SK-N-SH (cell line): Measurements from ENCODE around the gene NAPG. TPM values are rescaled to one million over a fixed set of nuclear protein-coding genes. Genes with fewer than 3 reads are reported as not detected.

Source experiments
- CTCF ChIA-PET: fragments of 300-600, 350-600 bp; formaldehyde crosslinking; extraction: SDS; loops from one replicate; lab custom pipeline; 2021; lab: Yijun Ruan, JAX
- POLR2A ChIA-PET: fragments of 350-600 bp; sonication (Branson Sonifier 250); formaldehyde crosslinking; extraction: SDS; loops from one replicate; lab custom pipeline; 2020; ENCODE audit warnings: antibody characterized with exemption, inconsistent platforms; lab: Yijun Ruan, JAX
- DNase-seq: peaks from one replicate; pipeline ENCODE4 v3.0.0; 2012
- H2AFZ ChIP-seq: fragments of 200-600 bp; sonication (generic); 2 replicates; pipeline ENCODE4 v1.8.1; 2016; ENCODE audit warnings: antibody characterized with exemption, mild to moderate bottlenecking, low read depth
- H3F3A ChIP-seq: fragments of 200-600 bp; sonication (generic); replicated peaks from 2 replicates; pipeline ENCODE3; 2016; ENCODE audit warnings: antibody characterized with exemption, mild to moderate bottlenecking; ENCODE audit not compliant: insufficient read depth
- H3K27ac ChIP-seq, 2 experiments: fragments of 200-500 bp in 1 of 2; fragments of 200-600 bp in 1 of 2; sonication (Bioruptor generic) in 1 of 2; sonication (generic), shearing (Covaris generic) in 1 of 2; 2 replicates each; pipeline versions ENCODE4 v1.5.1 to v1.6.1; 2014 to 2016; ENCODE audit warnings: low read depth in 2 of 2, inconsistent platforms in 1 of 2, low read length in 1 of 2, mild to moderate bottlenecking in 1 of 2, mixed read lengths in 1 of 2
- H3K27me3 ChIP-seq: fragments of 200-600 bp; sonication (generic), shearing (Covaris generic); 2 replicates; pipeline ENCODE4 v1.6.1; 2016; ENCODE audit warnings: mixed run types; ENCODE audit not compliant: insufficient read depth
- H3K36me3 ChIP-seq, 2 experiments: fragments of 200-500 bp in 1 of 2; fragments of 200-600 bp in 1 of 2; sonication (Bioruptor generic) in 1 of 2; sonication (generic) in 1 of 2; replicated peaks in 1 of 2; 2 replicates each; pipeline versions ENCODE3 to v1.5.1; 2014 to 2016; ENCODE audit warnings: low read length in 1 of 2, mild to moderate bottlenecking in 1 of 2; ENCODE audit not compliant: insufficient read depth in 2 of 2, control insufficient read depth in 1 of 2
- H3K4me1 ChIP-seq, 2 experiments: fragments of 200-500 bp in 1 of 2; fragments of 200-600 bp in 1 of 2; sonication (Bioruptor generic) in 1 of 2; sonication (generic), shearing (Covaris generic) in 1 of 2; 2 replicates each; pipeline versions ENCODE4 v1.5.1 to v1.6.1; 2014 to 2016; ENCODE audit warnings: low read depth in 1 of 2, low read length in 1 of 2, mixed run types in 1 of 2; ENCODE audit not compliant: insufficient read depth in 2 of 2, control insufficient read depth in 1 of 2
- H3K4me2 ChIP-seq: fragments of 200-600 bp; sonication (generic), shearing (Covaris generic); 2 replicates; pipeline ENCODE4 v1.6.1; 2017; ENCODE audit warnings: mixed run types
- H3K4me3 ChIP-seq, 2 experiments: fragments of 200-500 bp in 1 of 2; fragments of 200-600 bp in 1 of 2; sonication (Bioruptor generic) in 1 of 2; sonication (generic), shearing (Covaris generic) in 1 of 2; 2 replicates each; pipeline versions ENCODE4 v1.5.1 to v1.8.1; 2014 to 2016; ENCODE audit warnings: low read depth in 2 of 2, inconsistent platforms in 1 of 2, low read length in 1 of 2, mild to moderate bottlenecking in 1 of 2, mixed read lengths in 1 of 2, moderate library complexity in 1 of 2
- H3K79me2 ChIP-seq: fragments of 200-600 bp; sonication (generic); 2 replicates; pipeline ENCODE4 v1.8.1; 2017; ENCODE audit warnings: mild to moderate bottlenecking; ENCODE audit not compliant: insufficient read depth
- H3K9ac ChIP-seq: fragments of 200-600 bp; sonication (generic); 2 replicates; pipeline ENCODE4 v1.6.1; 2017; ENCODE audit warnings: mixed run types
- H3K9me2 ChIP-seq: fragments of 200-600 bp; sonication (generic); 2 replicates; pipeline ENCODE4 v1.6.1; 2017; ENCODE audit warnings: mixed run types
- H3K9me3 ChIP-seq: fragments of 200-600 bp; sonication (generic); 2 replicates; pipeline ENCODE4 v1.6.1; 2017; ENCODE audit warnings: mixed run types, mild to moderate bottlenecking, moderate library complexity
- H4K20me1 ChIP-seq: fragments of 200-600 bp; sonication (generic); 2 replicates; pipeline ENCODE4 v1.6.1; 2017; ENCODE audit warnings: mild to moderate bottlenecking, mixed run types; ENCODE audit not compliant: insufficient read depth
- ELF1 ChIP-seq: IDR thresholded peaks from 2 replicates; pipeline ENCODE4 v1.4.0; 2012
- EP300 ChIP-seq, 2 experiments: IDR thresholded peaks; 2 replicates each; pipeline versions ENCODE4 v1.4.0 to v1.6.1; 2012; ENCODE audit warnings: borderline replicate concordance in 1 of 2, low read depth in 1 of 2, low read length in 1 of 2
- EZH2phosphoT487 ChIP-seq: fragments of 200-600 bp; sonication (generic); IDR thresholded peaks from 2 replicates; pipeline ENCODE4 v1.6.1; 2017; ENCODE audit warnings: low read depth, mixed run types, mild to moderate bottlenecking, antibody characterized with exemption, moderate library complexity, borderline replicate concordance
- FOXJ3 ChIP-seq: sonication (generic); formaldehyde crosslinking; IDR thresholded peaks from 2 replicates; pipeline ENCODE4 v1.5.1; 2020; ENCODE audit warnings: mild to moderate bottlenecking, missing genetic modification reagents
- FOXM1 ChIP-seq: IDR thresholded peaks from 2 replicates; pipeline ENCODE4 v1.4.0; 2012; ENCODE audit warnings: low read depth, mild to moderate bottlenecking
- IRF3 ChIP-seq: fragments of 150-350 bp; IDR thresholded peaks from 2 replicates; pipeline ENCODE4 v1.6.1; 2016; ENCODE audit warnings: mild to moderate bottlenecking, low read depth, low read length
- MAX ChIP-seq: IDR thresholded peaks from 2 replicates; pipeline ENCODE4 v1.4.0; 2012; ENCODE audit warnings: low read depth
- MXI1 ChIP-seq: IDR thresholded peaks from 2 replicates; pipeline ENCODE4 v1.6.1; 2012; ENCODE audit warnings: mild to moderate bottlenecking, low read depth, low read length, improper control_type of control experiment
- NFIC ChIP-seq: IDR thresholded peaks from 2 replicates; pipeline ENCODE4 v1.4.0; 2012; ENCODE audit warnings: borderline replicate concordance
- REST ChIP-seq: IDR thresholded peaks from 2 replicates; pipeline ENCODE4 v1.6.1; 2012; ENCODE audit warnings: mild to moderate bottlenecking, low read depth, low read length, moderate library complexity
- RXRA ChIP-seq: IDR thresholded peaks from 2 replicates; pipeline ENCODE4 v1.4.0; 2012; ENCODE audit warnings: low read depth, mild to moderate bottlenecking, borderline replicate concordance
- SIN3A ChIP-seq: IDR thresholded peaks from 2 replicates; pipeline ENCODE4 v1.6.1; 2012; ENCODE audit warnings: low read depth, mild to moderate bottlenecking, low read length, moderate library complexity, borderline replicate concordance
- SMC3 ChIP-seq: IDR thresholded peaks from 2 replicates; pipeline ENCODE4 v1.6.1; 2012; ENCODE audit warnings: low read depth, low read length, improper control_type of control experiment
- TAF1 ChIP-seq: IDR thresholded peaks from 2 replicates; pipeline ENCODE4 v1.6.1; 2012; ENCODE audit warnings: low read depth, mild to moderate bottlenecking, low read length, moderate library complexity, borderline replicate concordance
- TCF12 ChIP-seq: IDR thresholded peaks from 2 replicates; pipeline ENCODE4 v1.4.0; 2012
- YY1 ChIP-seq: IDR thresholded peaks from 2 replicates; pipeline ENCODE4 v1.4.0; 2012; ENCODE audit warnings: low read depth, mild to moderate bottlenecking
- ZBTB33 ChIP-seq: IDR thresholded peaks from 2 replicates; pipeline ENCODE4 v1.4.0; 2012; ENCODE audit warnings: low read depth, borderline replicate concordance
- WGBS: methylation state at CpG from one replicate; pipeline ENCODE4 v1.1.6; 2017; ENCODE audit warnings: low lambda C conversion rate; 5-methylcytosine and 5-hydroxymethylcytosine counted together
- polyA plus RNA-seq, 3 experiments: library from polyadenylated mRNA; depleted of rRNA; stranded (reverse); fragments of >200 nt; gene quantifications; 2 replicates each; pipeline ENCODE4 v1.2.3, GENCODE V29; 2012
- TF ChIP-seq, protein P1 (sequence below): fragments of 150-350 bp; IDR thresholded peaks from 2 replicates; pipeline ENCODE4 v1.6.1; 2017; ENCODE audit warnings: antibody characterized with exemption, low read length, low read depth, borderline replicate concordance

NAPG gene
- polyA plus RNA-seq, 1 of the 3 experiments (the other 2 are of a cell fraction), result 9.2 TPM

GRCh38 chr18:10528439-10528838 is 2.6 kb downstream of the NAPG start:
- peaks cover 44% of the 10 kb centered on the region for H4K20me1 ChIP-seq
- no peaks in the 10 kb centered on the region for H3K9me3 ChIP-seq
- H3F3A ChIP-seq, result peaks cover 5% of the 10 kb centered on the region
- no peak overlapping the region for H3K9ac ChIP-seq
- no peak for DNase-seq
- H3K27ac ChIP-seq, result no peak overlapping the region
- WGBS, result 93% methylated on average over 3 of the region's 3 CpGs
- CTCF ChIA-PET, result interaction anchor here (1.3 to 1.6 kb wide), 2 partner anchors 11 to 32 kb away, joined by 4 to 6 read pairs; no protein-coding TSS in a partner anchor
- no peaks in the 10 kb centered on the region for H3K27me3 ChIP-seq
- TF ChIP-seq EZH2phosphoT487, result no peak
- no peak for TF ChIP-seq YY1
- no peak for TF ChIP-seq FOXM1
- no peak for TF ChIP-seq EP300 (IDR thresholded peaks at IDR 0.05; ENCODE audit: borderline replicate concordance in 1 of 2, low read depth in 1 of 2, low read length in 1 of 2)
- no peak for TF ChIP-seq TCF12
- TF ChIP-seq, protein P1, sequence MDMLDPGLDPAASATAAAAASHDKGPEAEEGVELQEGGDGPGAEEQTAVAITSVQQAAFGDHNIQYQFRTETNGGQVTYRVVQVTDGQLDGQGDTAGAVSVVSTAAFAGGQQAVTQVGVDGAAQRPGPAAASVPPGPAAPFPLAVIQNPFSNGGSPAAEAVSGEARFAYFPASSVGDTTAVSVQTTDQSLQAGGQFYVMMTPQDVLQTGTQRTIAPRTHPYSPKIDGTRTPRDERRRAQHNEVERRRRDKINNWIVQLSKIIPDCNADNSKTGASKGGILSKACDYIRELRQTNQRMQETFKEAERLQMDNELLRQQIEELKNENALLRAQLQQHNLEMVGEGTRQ, result no peak
- TF ChIP-seq SMC3, result no peak
- no peak for TF ChIP-seq IRF3
- no peak for TF ChIP-seq SIN3A
- TF ChIP-seq RXRA, result no peak
- no peak for TF ChIP-seq REST
- TF ChIP-seq ELF1, result no peak
- TF ChIP-seq MAX, result no peak
- TF ChIP-seq TAF1, result no peak
- no peak for TF ChIP-seq FOXJ3 (CRISPR knock-in tag)
- TF ChIP-seq MXI1, result no peak
- no peak for TF ChIP-seq ZBTB33
- no peak for TF ChIP-seq NFIC
- TF ChIP-seq, all 33 proteins: peak for 0
- no peak overlapping the region for H3K4me3 ChIP-seq
- H3K4me1 ChIP-seq, result peaks cover 6 to 9% of the 10 kb centered on the region in 2 experiments
- H3K36me3 ChIP-seq, result peaks cover 16 to 18% of the 10 kb centered on the region in 2 experiments
- H3K9me2 ChIP-seq, result no peaks in the 10 kb centered on the region
- H3K4me2 ChIP-seq, result no peak overlapping the region
- POLR2A ChIA-PET, result no interaction called here
- H3K79me2 ChIP-seq, result peaks cover 71% of the 10 kb centered on the region
- no peak overlapping the region for H2AFZ ChIP-seq
